GM20000 (cell line): ENCODE measurements around the gene MED10.
A peak's percentile ranks its signal among the peaks of the same experiment; 100 is the strongest.

Source experiments
- DNase-seq: peaks from one replicate; pipeline ENCODE4 v3.0.0; 2012; ENCODE audit warnings: low spot score
- TF ChIP-seq, protein P1 (sequence below): IDR thresholded peaks from 2 replicates; pipeline ENCODE4 v1.5.1; 2012; ENCODE audit warnings: mild to moderate bottlenecking, control low read depth; ENCODE audit errors: extremely low read depth, missing control alignments

MED10 gene

DNA sequence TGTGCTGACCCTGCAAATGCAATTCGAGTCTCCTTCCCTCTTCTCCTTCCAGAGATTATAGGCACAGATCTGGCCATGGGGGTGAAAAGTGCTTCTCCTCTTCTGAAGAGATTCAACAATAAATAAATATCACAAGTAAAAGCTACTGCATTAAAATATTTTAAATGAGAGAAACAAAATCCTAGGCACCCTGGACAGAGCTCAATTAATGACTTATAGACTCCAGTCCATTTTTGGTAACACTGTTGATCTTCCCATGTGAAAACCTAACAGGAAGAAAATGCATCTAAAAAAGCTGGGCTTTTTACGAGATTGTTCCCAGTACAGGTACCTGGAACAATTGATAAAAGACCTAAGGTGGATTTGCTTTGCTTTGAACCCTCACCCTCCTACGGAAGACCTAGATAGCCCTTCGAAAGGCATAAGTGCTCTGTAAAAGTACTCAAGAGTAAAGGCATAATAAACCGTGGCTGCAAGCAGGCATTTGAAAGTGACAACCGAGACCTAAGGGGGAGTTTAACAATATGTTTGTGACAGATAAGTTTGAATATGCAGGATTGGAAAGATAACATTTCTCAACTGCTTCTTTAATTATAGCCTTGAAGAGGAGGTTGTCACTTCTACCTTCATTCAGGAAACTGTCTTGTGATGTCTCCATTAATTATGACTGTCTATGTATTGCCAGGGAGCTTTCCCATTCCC lies 29.4 kb upstream of the MED10 start:
- DNase-seq = no peak
- TF ChIP-seq, protein P1, sequence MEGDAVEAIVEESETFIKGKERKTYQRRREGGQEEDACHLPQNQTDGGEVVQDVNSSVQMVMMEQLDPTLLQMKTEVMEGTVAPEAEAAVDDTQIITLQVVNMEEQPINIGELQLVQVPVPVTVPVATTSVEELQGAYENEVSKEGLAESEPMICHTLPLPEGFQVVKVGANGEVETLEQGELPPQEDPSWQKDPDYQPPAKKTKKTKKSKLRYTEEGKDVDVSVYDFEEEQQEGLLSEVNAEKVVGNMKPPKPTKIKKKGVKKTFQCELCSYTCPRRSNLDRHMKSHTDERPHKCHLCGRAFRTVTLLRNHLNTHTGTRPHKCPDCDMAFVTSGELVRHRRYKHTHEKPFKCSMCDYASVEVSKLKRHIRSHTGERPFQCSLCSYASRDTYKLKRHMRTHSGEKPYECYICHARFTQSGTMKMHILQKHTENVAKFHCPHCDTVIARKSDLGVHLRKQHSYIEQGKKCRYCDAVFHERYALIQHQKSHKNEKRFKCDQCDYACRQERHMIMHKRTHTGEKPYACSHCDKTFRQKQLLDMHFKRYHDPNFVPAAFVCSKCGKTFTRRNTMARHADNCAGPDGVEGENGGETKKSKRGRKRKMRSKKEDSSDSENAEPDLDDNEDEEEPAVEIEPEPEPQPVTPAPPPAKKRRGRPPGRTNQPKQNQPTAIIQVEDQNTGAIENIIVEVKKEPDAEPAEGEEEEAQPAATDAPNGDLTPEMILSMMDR = no peak

DNA sequence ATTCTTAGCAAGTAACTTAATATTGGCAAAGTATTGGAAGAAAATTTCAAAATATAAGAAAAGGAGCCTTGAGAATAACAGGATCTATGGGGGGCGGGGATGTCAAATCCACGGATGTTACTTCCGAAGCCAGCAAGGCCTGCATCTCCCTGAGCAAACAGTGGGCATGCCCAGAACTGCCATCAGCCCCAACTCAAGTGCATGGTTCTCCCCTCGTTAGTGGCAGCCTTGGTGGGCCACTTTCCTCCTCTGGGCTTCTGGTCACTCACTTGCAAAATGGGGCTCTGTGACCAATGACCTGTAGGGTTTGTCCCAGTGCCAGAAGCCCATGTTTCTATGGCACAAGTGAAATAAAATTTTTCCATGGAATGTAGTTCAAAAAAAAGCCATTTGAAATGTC lies 27.2 kb upstream of the MED10 start:
- no peak for DNase-seq
- TF ChIP-seq, protein P1 = no peak

DNA sequence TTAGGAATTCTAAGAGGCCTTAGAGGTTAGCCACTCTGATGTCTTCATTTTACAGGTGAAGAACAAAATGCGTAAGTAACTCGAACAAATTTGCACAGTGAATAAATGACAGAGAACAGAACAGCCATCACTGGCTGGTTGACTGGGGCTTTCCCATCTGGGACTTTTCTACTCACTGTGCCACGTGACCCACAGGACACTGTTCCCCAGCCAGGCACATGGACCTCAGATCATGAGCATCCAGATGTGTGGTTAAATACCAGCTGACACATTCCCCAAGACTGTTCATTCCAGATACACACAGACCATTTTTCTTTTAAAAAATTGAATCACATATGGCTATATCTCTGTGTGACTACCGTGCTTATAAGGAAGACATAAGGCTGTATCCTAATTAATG lies 25.8 kb upstream of the MED10 start:
- TF ChIP-seq, protein P1 = no peak
- DNase-seq = peak; percentile 39

DNA sequence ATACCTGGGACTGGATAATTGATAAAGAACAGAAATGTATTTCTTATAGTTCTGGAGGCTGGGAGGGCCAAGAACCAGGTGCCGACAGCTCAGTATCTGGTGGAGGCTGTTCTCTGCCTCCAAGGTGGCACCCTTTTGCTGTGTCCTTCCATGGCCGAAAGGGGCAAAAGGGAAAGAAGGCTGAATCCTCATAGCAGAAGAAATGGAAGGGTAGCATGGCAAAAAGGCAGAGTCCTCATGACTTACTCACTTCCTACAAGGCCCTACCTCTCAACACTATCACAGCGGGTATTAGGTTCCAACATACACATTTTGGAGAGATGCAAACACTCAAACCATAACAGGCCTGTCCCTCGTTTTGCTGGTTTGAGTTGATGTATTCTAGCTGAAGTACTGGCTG lies 25.1 kb upstream of the MED10 start:
- TF ChIP-seq, protein P1 = no peak
- no peak for DNase-seq

DNA sequence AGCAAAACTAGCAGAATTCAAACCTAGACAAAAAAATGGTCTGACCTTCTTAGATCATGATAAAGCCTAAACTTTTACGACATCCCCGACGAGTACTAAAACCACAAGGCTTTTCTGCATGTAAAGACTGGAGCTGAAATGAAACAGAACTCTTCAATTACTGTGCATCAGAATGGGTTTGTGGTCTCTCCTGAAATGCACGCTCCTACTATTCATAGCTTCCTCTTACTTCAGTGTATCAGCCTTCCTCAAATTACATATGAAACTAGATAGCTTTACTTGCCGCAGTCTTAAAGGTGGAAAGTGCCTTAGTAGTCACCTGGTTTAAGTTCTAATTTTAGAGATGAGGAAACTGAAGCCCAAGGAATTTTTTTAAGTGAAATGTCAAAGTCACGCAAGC lies 24.6 kb upstream of the MED10 start:
- peak; percentile 27 for DNase-seq
- TF ChIP-seq, protein P1 = no peak

DNA sequence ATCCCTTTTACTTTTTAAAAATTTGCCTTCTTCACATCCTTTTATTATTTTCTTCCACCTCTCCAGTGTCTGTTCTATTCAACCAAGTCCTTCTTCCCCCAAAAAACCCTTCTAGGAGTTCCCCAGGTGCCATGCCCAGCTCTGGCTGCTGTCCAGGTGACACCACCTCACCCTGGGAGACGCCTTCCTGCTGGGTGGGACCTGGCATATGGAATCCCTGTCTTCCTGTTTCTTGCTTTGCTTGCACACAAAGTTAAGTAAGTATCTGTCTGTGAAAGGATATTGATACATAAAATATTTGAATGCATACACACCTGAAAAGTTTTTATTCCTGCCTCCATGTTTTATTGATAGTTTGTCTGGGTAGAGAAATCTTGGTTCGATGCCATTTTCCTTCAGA lies 23.1 kb upstream of the MED10 start:
- TF ChIP-seq, protein P1 = no peak
- DNase-seq = no peak

DNA sequence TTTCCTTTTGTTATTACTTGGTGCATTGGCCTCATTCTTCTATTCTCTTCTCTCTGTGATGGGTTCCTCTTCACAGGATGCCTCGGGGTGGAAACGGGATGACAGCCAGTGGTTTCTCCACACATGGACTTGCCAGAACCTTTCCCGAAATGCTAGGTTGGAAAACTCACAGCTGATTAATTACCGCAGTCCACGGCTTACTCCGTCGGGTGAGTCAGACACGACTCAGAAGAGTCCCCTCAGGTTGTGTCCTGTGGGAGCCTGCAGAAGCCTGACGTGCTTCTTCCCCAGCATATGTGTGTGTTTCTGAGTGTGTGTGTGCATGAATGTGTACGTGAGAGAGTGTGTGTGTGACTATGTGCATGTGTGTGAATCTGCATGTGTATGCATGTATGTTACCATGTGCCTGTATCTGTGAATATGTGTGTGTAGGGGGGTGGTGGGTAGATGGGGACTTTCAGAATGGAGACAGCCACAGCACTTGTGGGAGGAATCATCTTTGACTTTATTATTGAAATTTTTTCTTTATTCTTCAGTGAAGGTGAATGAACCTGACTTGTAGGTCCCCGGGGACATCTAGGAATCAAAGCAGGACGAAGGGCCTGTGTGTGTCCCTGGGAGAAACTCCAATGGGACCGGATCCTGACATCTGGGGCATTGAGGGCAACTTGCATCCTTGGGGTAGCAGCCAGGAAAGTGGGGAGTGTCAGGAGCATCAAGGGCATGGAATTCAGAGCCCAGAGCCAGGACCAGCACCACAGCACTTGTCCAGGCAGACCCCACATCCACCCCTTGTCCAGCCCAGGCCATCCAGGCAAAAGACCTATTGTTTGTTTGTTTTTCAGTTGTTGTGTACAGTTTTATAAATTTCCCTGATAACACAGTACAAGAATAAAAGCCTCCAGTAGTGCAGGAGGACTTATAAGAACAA lies 21.9 kb upstream of the MED10 start:
- no peak for DNase-seq
- TF ChIP-seq, protein P1 = no peak
